HG02610 (cell line): Measurements from ENCODE around the gene GNAT2.

Source experiments
- ATAC-seq: cut with Tn5 transposase; IDR thresholded peaks from one replicate; pipeline ENCODE4 v1.9.1; 2021; ENCODE audit warnings: mild to moderate bottlenecking, moderate library complexity; ENCODE audit not compliant: unreplicated experiment

Gene GNAT2

GRCh38 chr1:109642626-109643025 lies 23.2 kb upstream of the GNAT2 start:
- ATAC-seq: no peak

GRCh38 chr1:109641861-109642260 lies 22.4 kb upstream of the GNAT2 start:
- no peak for ATAC-seq

- ATAC-seq: no peak
Observed at GRCh38 chr1:109641078-109641740, 21.8 kb upstream of the GNAT2 start.

- ATAC-seq: peak; percentile 47
Observed at GRCh38 chr1:109640285-109640865, 21.0 kb upstream of the GNAT2 start.

- no peak for ATAC-seq
Observed at GRCh38 chr1:109639841-109640184, 20.4 kb upstream of the GNAT2 start.

GRCh38 chr1:109639063-109639840 lies 19.8 kb upstream of the GNAT2 start:
- ATAC-seq: no peak

GRCh38 chr1:109637446-109637845 lies 18.0 kb upstream of the GNAT2 start:
- ATAC-seq: no peak

- ATAC-seq: no peak
Observed at GRCh38 chr1:109636201-109636952, 17.0 kb upstream of the GNAT2 start.

GRCh38 chr1:109635862-109636200 lies 16.4 kb upstream of the GNAT2 start:
- no peak for ATAC-seq

GRCh38 chr1:109634771-109635750 lies 15.6 kb upstream of the GNAT2 start:
- ATAC-seq: no peak

GRCh38 chr1:109634292-109634691 lies 14.9 kb upstream of the GNAT2 start:
- peak; percentile 59 for ATAC-seq

GRCh38 chr1:109632671-109633346 lies 13.4 kb upstream of the GNAT2 start:
- ATAC-seq: no peak

- no peak for ATAC-seq
Observed at GRCh38 chr1:109631513-109632505, 12.4 kb upstream of the GNAT2 start.

- ATAC-seq: no peak
Observed at GRCh38 chr1:109630898-109631512, 11.6 kb upstream of the GNAT2 start.

GRCh38 chr1:109630081-109630897 lies 10.9 kb upstream of the GNAT2 start:
- ATAC-seq: no peak

- no peak for ATAC-seq
Observed at GRCh38 chr1:109629372-109630030, 10.1 kb upstream of the GNAT2 start.
